Gastroesophageal sphincter (tissue), 3 donors: ENCODE results near the gene RBM23.

Experiments
- EP300 ChIP-seq: sonication (generic); formaldehyde crosslinking; IDR thresholded peaks from one replicate; pipeline ENCODE4 v1.6.1; 2017; ENCODE audit warnings: antibody characterized with exemption, mild to moderate bottlenecking
- POLR2A ChIP-seq, 2 donors: fragments of 450-650 bp; IDR thresholded peaks; one replicate each; pipeline ENCODE4 v1.6.1; 2017; ENCODE audit warnings: antibody characterized with exemption in 2 of 2, mild to moderate bottlenecking in 2 of 2, moderate library complexity in 1 of 2
- POLR2AphosphoS5 ChIP-seq: sonication (generic); formaldehyde crosslinking; IDR thresholded peaks from one replicate; pipeline ENCODE4 v1.6.1; 2017; ENCODE audit warnings: antibody characterized with exemption
- TF ChIP-seq, protein P1 (sequence below), 4 experiments: fragments of 200-600 bp in 2 of 4; fragments of 450-650 bp in 2 of 4; sonication (generic) in 1 of 4; IDR thresholded peaks; one replicate each; pipeline ENCODE4 v1.5.1; 2017 to 2019; ENCODE audit warnings: antibody characterized with exemption in 4 of 4, mild to moderate bottlenecking in 2 of 4, moderate library complexity in 2 of 4

DNA sequence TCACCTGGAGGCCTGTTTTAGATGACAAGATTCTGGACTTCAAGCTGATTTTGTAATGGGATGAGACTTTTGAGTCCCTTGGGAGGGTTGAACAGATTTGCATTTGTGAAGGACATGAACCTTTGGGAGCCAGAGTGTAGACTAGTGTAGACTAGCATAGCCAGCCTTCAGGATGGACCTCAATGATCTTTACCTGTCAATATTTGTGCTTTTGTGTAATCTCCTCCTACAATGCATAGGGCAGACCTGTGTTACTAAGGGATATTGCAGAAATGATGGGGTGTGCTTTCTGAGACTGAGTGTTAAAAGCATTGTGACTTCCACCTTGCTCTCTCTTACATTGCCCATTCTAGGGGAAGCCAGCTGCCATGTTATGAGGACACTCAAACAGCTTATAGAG lies 57.3 kb downstream of the RBM23 start:
- TF ChIP-seq, protein P1, sequence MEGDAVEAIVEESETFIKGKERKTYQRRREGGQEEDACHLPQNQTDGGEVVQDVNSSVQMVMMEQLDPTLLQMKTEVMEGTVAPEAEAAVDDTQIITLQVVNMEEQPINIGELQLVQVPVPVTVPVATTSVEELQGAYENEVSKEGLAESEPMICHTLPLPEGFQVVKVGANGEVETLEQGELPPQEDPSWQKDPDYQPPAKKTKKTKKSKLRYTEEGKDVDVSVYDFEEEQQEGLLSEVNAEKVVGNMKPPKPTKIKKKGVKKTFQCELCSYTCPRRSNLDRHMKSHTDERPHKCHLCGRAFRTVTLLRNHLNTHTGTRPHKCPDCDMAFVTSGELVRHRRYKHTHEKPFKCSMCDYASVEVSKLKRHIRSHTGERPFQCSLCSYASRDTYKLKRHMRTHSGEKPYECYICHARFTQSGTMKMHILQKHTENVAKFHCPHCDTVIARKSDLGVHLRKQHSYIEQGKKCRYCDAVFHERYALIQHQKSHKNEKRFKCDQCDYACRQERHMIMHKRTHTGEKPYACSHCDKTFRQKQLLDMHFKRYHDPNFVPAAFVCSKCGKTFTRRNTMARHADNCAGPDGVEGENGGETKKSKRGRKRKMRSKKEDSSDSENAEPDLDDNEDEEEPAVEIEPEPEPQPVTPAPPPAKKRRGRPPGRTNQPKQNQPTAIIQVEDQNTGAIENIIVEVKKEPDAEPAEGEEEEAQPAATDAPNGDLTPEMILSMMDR (IDR thresholded peaks at IDR 0.05), result no peak
- TF ChIP-seq EP300, result no peak
- TF ChIP-seq POLR2A (IDR thresholded peaks at IDR 0.05), result no peak
- no peak for TF ChIP-seq POLR2AphosphoS5
